Activated naive CD8-positive, alpha-beta T cell treated with anti-CD3 and anti-CD28 coated beads, Interleukin-2, amount 10 ng/mL, durations not matched to agents 7 days and 5 days (primary cell): ENCODE data around the gene SPTLC1. TPM values are rescaled to one million over a fixed set of nuclear protein-coding genes. Genes with fewer than 3 reads are reported as not detected.

Experiments used
- ATAC-seq: fragments of 150-1000 bp; cut with Tn5 transposase; one replicate; pipeline ENCODE4 v1.10.0; 2021; ENCODE audit warnings: low read depth, moderate library complexity
- POLR2A ChIA-PET: fragments of 350-600 bp; sonication (Branson Sonifier 250); formaldehyde crosslinking; loops from one replicate; lab custom pipeline; 2021; ENCODE audit warnings: antibody characterized with exemption; lab: Charles Lee
- DNase-seq: peaks from one replicate; pipeline ENCODE4 v3.0.0; 2021
- H3K27ac Mint-ChIP-seq: one replicate; pipeline ENCODE4 v1.8.0; 2022; ENCODE audit warnings: mild to moderate bottlenecking, mixed read lengths
- H3K27me3 Mint-ChIP-seq: one replicate; pipeline ENCODE4 v1.8.0; 2022; ENCODE audit warnings: mild to moderate bottlenecking, moderate library complexity, mixed read lengths
- H3K36me3 Mint-ChIP-seq: one replicate; pipeline ENCODE4 v1.8.0; 2021; ENCODE audit warnings: mild to moderate bottlenecking, mixed read lengths
- H3K4me1 Mint-ChIP-seq: one replicate; pipeline ENCODE4 v1.8.0; 2021; ENCODE audit warnings: mixed read lengths
- H3K4me3 Mint-ChIP-seq: one replicate; pipeline ENCODE4 v1.8.0; 2022; ENCODE audit warnings: mild to moderate bottlenecking, moderate library complexity, mixed read lengths
- H3K9me3 Mint-ChIP-seq: one replicate; pipeline ENCODE4 v1.8.0; 2021; ENCODE audit warnings: mixed read lengths
- total RNA-seq, 2 experiments: library from RNA; stranded (reverse); gene quantifications; one replicate each; pipeline ENCODE4 v1.2.3, GENCODE V29; 2021

SPTLC1 gene
- total RNA-seq, 2 experiments from 2014 or later: 50.2 to 51.4 TPM

- no peak overlapping the region for H3K27ac Mint-ChIP-seq
- peaks cover 68% of the 10 kb centered on the region for H3K36me3 Mint-ChIP-seq
- no peaks in the 10 kb centered on the region for H3K27me3 Mint-ChIP-seq
- no peak for ATAC-seq
- POLR2A ChIA-PET: no interaction called here
- no peak for DNase-seq
- peaks cover 6% of the 10 kb centered on the region for H3K9me3 Mint-ChIP-seq
- H3K4me1 Mint-ChIP-seq: peaks cover 3% of the 10 kb centered on the region
- H3K4me3 Mint-ChIP-seq: no peak overlapping the region
Measured at GRCh38 chr9:92048924-92049625, 66.1 kb downstream of the SPTLC1 start.

- POLR2A ChIA-PET: no interaction called here
- no peak overlapping the region for H3K4me3 Mint-ChIP-seq
- DNase-seq (no peak), ATAC-seq (no peak)
- no peaks in the 10 kb centered on the region for H3K27me3 Mint-ChIP-seq
- peaks cover 69% of the 10 kb centered on the region for H3K36me3 Mint-ChIP-seq
- H3K4me1 Mint-ChIP-seq: peaks cover 3% of the 10 kb centered on the region
- no peak overlapping the region for H3K27ac Mint-ChIP-seq
- H3K9me3 Mint-ChIP-seq: peaks cover 18% of the 10 kb centered on the region
Measured at GRCh38 chr9:92047500-92047899, 67.7 kb downstream of the SPTLC1 start.

- Mint-ChIP-seq H3K27ac (no peak overlapping the region), H3K27me3 (no peaks in the 10 kb centered on the region), H3K36me3 (peaks cover 73% of the 10 kb centered on the region), H3K4me3 (no peak overlapping the region), H3K9me3 (peaks cover 26% of the 10 kb centered on the region), H3K4me1 (peaks cover 3% of the 10 kb centered on the region)
- no peak for ATAC-seq
- DNase-seq: no peak
- POLR2A ChIA-PET: no interaction called here
Measured at GRCh38 chr9:92046676-92047075, 68.5 kb downstream of the SPTLC1 start.

GRCh38 chr9:92044936-92045335 is 70.3 kb downstream of the SPTLC1 start:
- ATAC-seq: no peak
- POLR2A ChIA-PET: no interaction called here

GRCh38 chr9:92043002-92043401 is 72.2 kb downstream of the SPTLC1 start:
- no peak for ATAC-seq
- Mint-ChIP-seq H3K4me3 (no peak overlapping the region), H3K27ac (no peak overlapping the region), H3K9me3 (peaks cover 26% of the 10 kb centered on the region), H3K4me1 (peaks cover 1% of the 10 kb centered on the region), H3K36me3 (peaks cover 59% of the 10 kb centered on the region), H3K27me3 (no peaks in the 10 kb centered on the region)
- DNase-seq: no peak
- POLR2A ChIA-PET: no interaction called here

More at GRCh38 chr9:92044936-92045335, 70.3 kb downstream of the SPTLC1 start:
- no peak for DNase-seq
- no peak overlapping the region for H3K4me3 Mint-ChIP-seq
- no peak overlapping the region for H3K27ac Mint-ChIP-seq
- H3K4me1 Mint-ChIP-seq: peaks cover 3% of the 10 kb centered on the region
- peaks cover 26% of the 10 kb centered on the region for H3K9me3 Mint-ChIP-seq
- H3K27me3 Mint-ChIP-seq: no peaks in the 10 kb centered on the region
- H3K36me3 Mint-ChIP-seq: peaks cover 70% of the 10 kb centered on the region

- H3K36me3 Mint-ChIP-seq: peaks cover 60% of the 10 kb centered on the region
- peaks cover 26% of the 10 kb centered on the region for H3K9me3 Mint-ChIP-seq
- no peak for DNase-seq
- H3K27ac Mint-ChIP-seq: no peak overlapping the region
- H3K4me3 Mint-ChIP-seq: no peak overlapping the region
- POLR2A ChIA-PET: no interaction called here
- H3K27me3 Mint-ChIP-seq: no peaks in the 10 kb centered on the region
- H3K4me1 Mint-ChIP-seq: peaks cover 1% of the 10 kb centered on the region
- ATAC-seq: no peak
Measured at GRCh38 chr9:92042260-92042659, 73.0 kb downstream of the SPTLC1 start.

- POLR2A ChIA-PET: no interaction called here
- H3K9me3 Mint-ChIP-seq: peaks cover under 1% of the 10 kb centered on the region
- DNase-seq: no peak
- no peaks in the 10 kb centered on the region for H3K4me1 Mint-ChIP-seq
- H3K36me3 Mint-ChIP-seq: peaks cover 35% of the 10 kb centered on the region
- no peak overlapping the region for H3K4me3 Mint-ChIP-seq
- H3K27me3 Mint-ChIP-seq: no peaks in the 10 kb centered on the region
- no peak for ATAC-seq
- no peak overlapping the region for H3K27ac Mint-ChIP-seq
Measured at GRCh38 chr9:92036756-92037155, 78.5 kb downstream of the SPTLC1 start.

- ATAC-seq (no peak), DNase-seq (no peak)
- Mint-ChIP-seq H3K4me1 (no peaks in the 10 kb centered on the region), H3K27me3 (no peaks in the 10 kb centered on the region), H3K36me3 (peaks cover 32% of the 10 kb centered on the region), H3K9me3 (no peaks in the 10 kb centered on the region), H3K4me3 (no peak overlapping the region), H3K27ac (no peak overlapping the region)
- POLR2A ChIA-PET: no interaction called here
Measured at GRCh38 chr9:92036411-92036746, 78.8 kb downstream of the SPTLC1 start.

GRCh38 chr9:92035687-92036410 is 79.4 kb downstream of the SPTLC1 start:
- Mint-ChIP-seq H3K36me3 (peaks cover 30% of the 10 kb centered on the region), H3K4me3 (no peak overlapping the region), H3K27me3 (no peaks in the 10 kb centered on the region), H3K9me3 (no peaks in the 10 kb centered on the region), H3K27ac (no peak overlapping the region), H3K4me1 (no peaks in the 10 kb centered on the region)
- POLR2A ChIA-PET: no interaction called here
- no peak for DNase-seq
- no peak for ATAC-seq

GRCh38 chr9:92035146-92035545 is 80.1 kb downstream of the SPTLC1 start:
- Mint-ChIP-seq H3K27ac (no peak overlapping the region), H3K27me3 (no peaks in the 10 kb centered on the region), H3K9me3 (no peaks in the 10 kb centered on the region), H3K4me3 (no peak overlapping the region), H3K36me3 (peaks cover 29% of the 10 kb centered on the region), H3K4me1 (no peaks in the 10 kb centered on the region)
- ATAC-seq: no peak
- no peak for DNase-seq
- POLR2A ChIA-PET: no interaction called here

- DNase-seq (no peak), ATAC-seq (no peak)
- Mint-ChIP-seq H3K9me3 (no peaks in the 10 kb centered on the region), H3K36me3 (peaks cover 29% of the 10 kb centered on the region), H3K27ac (no peak overlapping the region), H3K4me1 (no peaks in the 10 kb centered on the region), H3K4me3 (no peak overlapping the region), H3K27me3 (no peaks in the 10 kb centered on the region)
- POLR2A ChIA-PET: no interaction called here
Measured at GRCh38 chr9:92033991-92034390, 81.2 kb downstream of the SPTLC1 start.

GRCh38 chr9:92033307-92033706 is 81.9 kb downstream of the SPTLC1 start:
- Mint-ChIP-seq H3K4me1 (no peaks in the 10 kb centered on the region), H3K27ac (no peak overlapping the region), H3K9me3 (no peaks in the 10 kb centered on the region), H3K4me3 (no peak overlapping the region), H3K27me3 (no peaks in the 10 kb centered on the region), H3K36me3 (peaks cover 29% of the 10 kb centered on the region)
- DNase-seq: no peak
- no peak for ATAC-seq
- POLR2A ChIA-PET: no interaction called here

GRCh38 chr9:92032891-92033290 is 82.3 kb downstream of the SPTLC1 start:
- H3K9me3 Mint-ChIP-seq: no peaks in the 10 kb centered on the region
- POLR2A ChIA-PET: no interaction called here
- no peak for DNase-seq
- no peak for ATAC-seq
- H3K36me3 Mint-ChIP-seq: peaks cover 26% of the 10 kb centered on the region
- no peaks in the 10 kb centered on the region for H3K4me1 Mint-ChIP-seq
- H3K4me3 Mint-ChIP-seq: no peak overlapping the region
- no peaks in the 10 kb centered on the region for H3K27me3 Mint-ChIP-seq
- no peak overlapping the region for H3K27ac Mint-ChIP-seq

GRCh38 chr9:92030367-92030766 is 84.8 kb downstream of the SPTLC1 start:
- no peak for ATAC-seq
- Mint-ChIP-seq H3K27ac (no peak overlapping the region), H3K4me1 (no peaks in the 10 kb centered on the region), H3K9me3 (peaks cover 1% of the 10 kb centered on the region), H3K27me3 (no peaks in the 10 kb centered on the region), H3K4me3 (no peak overlapping the region), H3K36me3 (peaks cover 21% of the 10 kb centered on the region)
- POLR2A ChIA-PET: no interaction called here
- no peak for DNase-seq
